HG02798 (cell line): ENCODE results near the gene MIB2.

Experiments used
- ATAC-seq: cut with Tn5 transposase; IDR thresholded peaks from one replicate; pipeline ENCODE4 v1.9.1; 2021; ENCODE audit warnings: mild to moderate bottlenecking; ENCODE audit not compliant: unreplicated experiment, poor library complexity

MIB2 gene

GRCh38 chr1:1613509-1614082 lies 1.7 kb upstream of the MIB2 start:
- no peak for ATAC-seq

- ATAC-seq, result no peak
Measured at GRCh38 chr1:1614204-1614953, 921 bp upstream of the MIB2 start.

- no peak for ATAC-seq
Measured at GRCh38 chr1:1614954-1615255, 395 bp upstream of the MIB2 start.

- peak; percentile 15 for ATAC-seq
Measured at GRCh38 chr1:1616045-1616790, 918 bp downstream of the MIB2 start.

- ATAC-seq, result no peak
Measured at GRCh38 chr1:1616838-1617237, 1.5 kb downstream of the MIB2 start.

- ATAC-seq, result no peak
Measured at GRCh38 chr1:1617516-1617915, 2.2 kb downstream of the MIB2 start.

- ATAC-seq, result no peak
Measured at GRCh38 chr1:1617925-1618324, 2.6 kb downstream of the MIB2 start.

GRCh38 chr1:1618396-1619068 lies 3.2 kb downstream of the MIB2 start:
- no peak for ATAC-seq

GRCh38 chr1:1619917-1620361 lies 4.6 kb downstream of the MIB2 start:
- ATAC-seq, result no peak

GRCh38 chr1:1620433-1621139 lies 5.3 kb downstream of the MIB2 start:
- ATAC-seq, result no peak

- no peak for ATAC-seq
Measured at GRCh38 chr1:1621173-1622009, 6.1 kb downstream of the MIB2 start.

GRCh38 chr1:1622010-1622787 lies 6.9 kb downstream of the MIB2 start:
- ATAC-seq, result no peak

- ATAC-seq, result no peak
Measured at GRCh38 chr1:1622788-1623094, 7.4 kb downstream of the MIB2 start.

GRCh38 chr1:1623181-1623630 lies 7.9 kb downstream of the MIB2 start:
- ATAC-seq, result no peak

- no peak for ATAC-seq
Measured at GRCh38 chr1:1623631-1624442, 8.5 kb downstream of the MIB2 start.

GRCh38 chr1:1624443-1625403 lies 9.4 kb downstream of the MIB2 start:
- no peak for ATAC-seq

GRCh38 chr1:1625404-1625775 lies 10.1 kb downstream of the MIB2 start:
- no peak for ATAC-seq
